ENCODE measurements around the gene KDM2B. TPM values are rescaled to one million over a fixed set of nuclear protein-coding genes. Genes with fewer than 3 reads are reported as not detected.
A peak's percentile ranks its signal among the peaks of the same experiment; 100 is the strongest.

The KDM2B gene
- total RNA-seq, 1 donor from 2014 or later: 36.8 TPM

GRCh38 chr12:121578230-121579189 is 2.3 kb downstream of the KDM2B start:
- Histone ChIP-seq H3K36me3 (peaks cover 19% of the 10 kb centered on the region), H3K27me3 (ENCODE audit: low read depth) (no peaks in the 10 kb centered on the region), H3K4me1 (peaks cover 46% of the 10 kb centered on the region), H3K4me3 (peak overlapping the region; percentile 75), H3K9me3 (no peaks in the 10 kb centered on the region), H3K27ac (peak overlapping the region; percentile 84)
- DNase-seq (peak; percentile 53), ATAC-seq (peak; percentile 1 to 2)
- intact Hi-C loops (cut with DNase I): no loop called here
- no peak for TF ChIP-seq CTCF (IDR thresholded peaks at IDR 0.05)

DNA sequence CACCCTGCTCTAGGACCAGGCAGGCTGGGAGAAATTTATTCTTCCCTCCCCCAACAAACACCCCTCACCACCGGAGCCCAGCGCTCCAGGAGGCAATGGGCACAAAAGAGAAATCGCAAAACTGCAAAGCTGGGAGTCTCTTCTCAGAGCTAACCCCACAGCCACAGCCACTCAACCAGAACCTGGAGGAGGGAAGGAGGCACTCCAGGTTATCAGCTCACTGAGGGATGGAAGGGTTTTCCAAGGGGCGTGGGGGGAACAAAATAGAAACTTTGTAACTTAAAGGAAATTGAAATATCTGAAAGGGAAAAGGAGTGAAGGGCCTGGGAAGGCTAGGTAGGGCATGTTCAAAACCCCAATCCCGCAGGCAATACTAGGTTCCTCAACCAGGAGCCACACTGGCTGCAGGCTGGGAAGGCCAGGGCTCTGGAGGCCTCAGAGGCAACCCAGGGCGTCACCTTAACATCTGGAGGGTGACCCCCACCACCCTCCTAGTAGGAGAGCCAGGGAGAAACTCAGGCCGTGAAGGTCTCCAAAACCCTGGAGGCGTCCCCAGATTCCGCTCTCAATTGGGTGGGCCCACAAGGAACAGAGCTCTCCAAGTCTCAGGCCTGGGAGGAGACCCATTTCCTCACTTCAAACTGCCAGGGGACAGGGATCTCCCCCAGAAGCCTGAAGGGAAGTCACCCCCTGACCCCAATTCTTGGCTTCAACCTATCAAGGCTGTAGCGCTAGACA is 3.2 kb downstream of the KDM2B start:
- Histone ChIP-seq H3K4me3 (no peak overlapping the region), H3K27me3 (ENCODE audit: low read depth) (no peaks in the 10 kb centered on the region), H3K4me1 (peaks cover 42% of the 10 kb centered on the region), H3K36me3 (peaks cover 19% of the 10 kb centered on the region), H3K9me3 (no peaks in the 10 kb centered on the region), H3K27ac (peak overlapping the region; percentile 84)
- ATAC-seq: no peak
- intact Hi-C loops (cut with DNase I): no loop called here
- no peak for DNase-seq
- no peak for TF ChIP-seq CTCF (IDR thresholded peaks at IDR 0.05)

DNA sequence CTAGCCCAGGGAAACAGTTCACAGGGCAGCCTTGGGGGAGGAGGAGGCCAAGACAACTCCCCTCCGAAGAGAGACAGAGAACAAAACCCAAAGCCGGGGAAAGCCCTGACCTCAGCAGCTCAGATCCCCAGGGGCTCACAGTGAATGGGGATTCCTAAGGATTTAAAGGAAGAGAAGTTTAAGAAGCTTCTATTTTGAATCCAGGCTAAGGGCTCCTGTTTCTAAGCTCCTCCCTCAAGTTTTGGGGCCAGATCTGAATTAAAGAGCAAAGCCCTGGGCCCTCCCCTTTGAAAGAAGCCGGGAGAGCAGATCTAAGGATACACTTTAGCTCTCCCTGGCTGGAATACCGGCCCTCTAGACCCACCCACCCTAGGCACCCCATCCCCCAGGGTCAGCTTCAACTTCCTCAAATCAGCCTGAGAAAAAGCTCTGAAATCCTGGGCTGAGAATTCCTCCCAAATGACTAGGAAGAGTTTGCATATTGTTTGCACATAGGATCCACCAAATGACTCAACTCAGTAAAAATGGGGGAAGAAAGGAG is 3.9 kb downstream of the KDM2B start:
- ATAC-seq: no peak
- intact Hi-C loops (cut with DNase I): no loop called here
- Histone ChIP-seq H3K4me1 (peaks cover 35% of the 10 kb centered on the region), H3K4me3 (no peak overlapping the region), H3K27ac (no peak overlapping the region), H3K36me3 (peaks cover 21% of the 10 kb centered on the region), H3K9me3 (no peaks in the 10 kb centered on the region), H3K27me3 (ENCODE audit: low read depth) (no peaks in the 10 kb centered on the region)
- no peak for TF ChIP-seq CTCF (IDR thresholded peaks at IDR 0.05)
- no peak for DNase-seq

GRCh38 chr12:121575952-121576625 is 4.7 kb downstream of the KDM2B start:
- Histone ChIP-seq H3K4me3 (no peak overlapping the region), H3K27ac (no peak overlapping the region), H3K36me3 (peaks cover 25% of the 10 kb centered on the region), H3K27me3 (ENCODE audit: low read depth) (no peaks in the 10 kb centered on the region), H3K9me3 (no peaks in the 10 kb centered on the region), H3K4me1 (peaks cover 27% of the 10 kb centered on the region)
- ATAC-seq (no peak), DNase-seq (no peak)
- intact Hi-C loops (cut with DNase I): no loop called here
- no peak for TF ChIP-seq CTCF (IDR thresholded peaks at IDR 0.05)

DNA sequence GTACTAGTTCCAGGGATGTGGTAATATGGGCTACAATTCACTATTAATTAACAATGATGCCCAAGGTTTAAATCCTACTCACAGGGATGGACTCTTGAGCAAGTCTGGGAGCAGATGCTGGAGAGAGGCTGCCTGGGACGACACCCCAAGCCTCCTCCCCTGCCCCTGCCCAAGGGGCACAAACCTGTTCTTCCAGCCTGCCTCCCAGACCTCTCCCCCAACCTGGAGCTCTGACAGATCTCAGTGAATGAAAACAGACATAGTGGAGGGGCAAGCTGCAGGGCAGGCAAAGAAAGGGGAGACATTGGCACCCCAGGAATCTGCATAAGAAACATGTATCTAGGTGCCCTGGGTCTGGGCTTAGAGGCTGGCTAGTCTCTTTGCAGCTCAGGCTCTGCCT is 5.8 kb downstream of the KDM2B start:
- ATAC-seq (no peak), DNase-seq (no peak)
- Histone ChIP-seq H3K27me3 (ENCODE audit: low read depth) (no peaks in the 10 kb centered on the region), H3K4me1 (peaks cover 31% of the 10 kb centered on the region), H3K36me3 (peaks cover 25% of the 10 kb centered on the region), H3K4me3 (no peak overlapping the region), H3K27ac (no peak overlapping the region), H3K9me3 (no peaks in the 10 kb centered on the region)
- no peak for TF ChIP-seq CTCF (IDR thresholded peaks at IDR 0.05)
- intact Hi-C loops (cut with DNase I): no loop called here

All from lower lobe of right lung (tissue), 2 donors.